ENCODE data around the gene SPA17. TPM values are rescaled to one million over a fixed set of nuclear protein-coding genes. Genes with fewer than 3 reads are reported as not detected.
A peak's percentile ranks its signal among the peaks of the same experiment; 100 is the strongest.

Gene SPA17
- total RNA-seq, 2 donors from 2014 or later = 2.5 to 2.6 TPM

- ATAC-seq (replicated peaks in 1 of 2) (no peak), DNase-seq (no peak)
- H3K4me3 Mint-ChIP-seq = peak overlapping the region; percentile 87 to 92
- peak overlapping the region; percentile 64 for H3K27ac Mint-ChIP-seq
- no peaks in the 10 kb centered on the region for H3K27me3 Mint-ChIP-seq (ENCODE audit: low read depth)
- peaks cover 0 to 1% of the 10 kb centered on the region in 2 donors for H3K9me3 Mint-ChIP-seq
- H3K36me3 Mint-ChIP-seq (ENCODE audit: insufficient read depth in 2 of 2) = peaks cover 0 to 3% of the 10 kb centered on the region in 2 donors
- peaks cover 34% of the 10 kb centered on the region for H3K4me1 Mint-ChIP-seq (ENCODE audit: low read depth)
These were observed 1.0 kb upstream of the SPA17 start for GRCh38 chr11:124672536-124673215.

- Mint-ChIP-seq H3K27ac (peak overlapping the region; percentile 98), H3K36me3 (ENCODE audit: insufficient read depth in 2 of 2) (peaks cover 0 to 3% of the 10 kb centered on the region in 2 donors), H3K27me3 (ENCODE audit: low read depth) (no peaks in the 10 kb centered on the region), H3K9me3 (peaks cover 0 to 1% of the 10 kb centered on the region in 2 donors), H3K4me1 (ENCODE audit: low read depth) (peaks cover 34% of the 10 kb centered on the region), H3K4me3 (peak overlapping the region; percentile 87 to 92)
- ATAC-seq (replicated peaks in 1 of 2) (no peak), DNase-seq (no peak)
These were observed 439 bp downstream of the SPA17 start for GRCh38 chr11:124674168-124674517.

- H3K4me1 Mint-ChIP-seq (ENCODE audit: low read depth) = peaks cover 34% of the 10 kb centered on the region
- no peaks in the 10 kb centered on the region for H3K27me3 Mint-ChIP-seq (ENCODE audit: low read depth)
- peaks cover 0 to 3% of the 10 kb centered on the region in 2 donors for H3K36me3 Mint-ChIP-seq (ENCODE audit: insufficient read depth in 2 of 2)
- peak overlapping the region; percentile 87 to 92 for H3K4me3 Mint-ChIP-seq
- H3K9me3 Mint-ChIP-seq = peaks cover 0 to 1% of the 10 kb centered on the region in 2 donors
- DNase-seq (no peak), ATAC-seq (replicated peaks in 1 of 2) (no peak)
- H3K27ac Mint-ChIP-seq = peak overlapping the region; percentile 98
These were observed 867 bp downstream of the SPA17 start for GRCh38 chr11:124674571-124674970.

- Mint-ChIP-seq H3K36me3 (ENCODE audit: insufficient read depth in 2 of 2) (peaks cover 0 to 1% of the 10 kb centered on the region in 2 donors), H3K4me3 (no peak overlapping the region), H3K4me1 (ENCODE audit: low read depth) (peaks cover 26% of the 10 kb centered on the region), H3K27ac (no peak overlapping the region), H3K27me3 (ENCODE audit: low read depth) (no peaks in the 10 kb centered on the region), H3K9me3 (peaks cover 0 to 1% of the 10 kb centered on the region in 2 donors)
- DNase-seq = no peak
- ATAC-seq (replicated peaks in 1 of 2) = no peak
These were observed 2.7 kb downstream of the SPA17 start for GRCh38 chr11:124676386-124676785.

- DNase-seq = no peak
- Mint-ChIP-seq H3K27ac (no peak overlapping the region), H3K9me3 (peaks cover 4 to 6% of the 10 kb centered on the region in 2 donors), H3K36me3 (ENCODE audit: insufficient read depth in 2 of 2) (peaks cover 6 to 8% of the 10 kb centered on the region in 2 donors), H3K27me3 (ENCODE audit: low read depth) (no peaks in the 10 kb centered on the region), H3K4me1 (ENCODE audit: low read depth) (peaks cover 13% of the 10 kb centered on the region), H3K4me3 (no peak overlapping the region)
- no peak for ATAC-seq (replicated peaks in 1 of 2)
These were observed 4.7 kb downstream of the SPA17 start for GRCh38 chr11:124678416-124678815.

- Mint-ChIP-seq H3K27me3 (ENCODE audit: low read depth) (no peaks in the 10 kb centered on the region), H3K36me3 (ENCODE audit: insufficient read depth in 2 of 2) (peaks cover 6 to 18% of the 10 kb centered on the region in 2 donors), H3K4me1 (ENCODE audit: low read depth) (no peaks in the 10 kb centered on the region), H3K4me3 (no peak overlapping the region), H3K27ac (no peak overlapping the region), H3K9me3 (peaks cover 9 to 16% of the 10 kb centered on the region in 2 donors)
- ATAC-seq (replicated peaks in 1 of 2) = no peak
- DNase-seq = no peak
These were observed 7.7 kb downstream of the SPA17 start for GRCh38 chr11:124681421-124681820.

- ATAC-seq (replicated peaks in 1 of 2) = no peak
- DNase-seq = no peak
- Mint-ChIP-seq H3K36me3 (ENCODE audit: insufficient read depth in 2 of 2) (peaks cover 6 to 18% of the 10 kb centered on the region in 2 donors), H3K4me3 (no peak overlapping the region), H3K27ac (no peak overlapping the region), H3K4me1 (ENCODE audit: low read depth) (no peaks in the 10 kb centered on the region), H3K27me3 (ENCODE audit: low read depth) (no peaks in the 10 kb centered on the region), H3K9me3 (peaks cover 9 to 16% of the 10 kb centered on the region in 2 donors)
These were observed 8.7 kb downstream of the SPA17 start for GRCh38 chr11:124682443-124682842.

GRCh38 chr11:124693142-124693541, 19.4 kb downstream of the SPA17 start:
- peaks cover 0 to 2% of the 10 kb centered on the region in 2 donors for H3K9me3 Mint-ChIP-seq
- H3K27me3 Mint-ChIP-seq (ENCODE audit: low read depth) = no peaks in the 10 kb centered on the region
- no peak overlapping the region for H3K4me3 Mint-ChIP-seq
- ATAC-seq (replicated peaks in 1 of 2) (no peak), DNase-seq (no peak)
- H3K36me3 Mint-ChIP-seq (ENCODE audit: insufficient read depth in 2 of 2) = no peaks in the 10 kb centered on the region
- no peaks in the 10 kb centered on the region for H3K4me1 Mint-ChIP-seq (ENCODE audit: low read depth)
- no peak overlapping the region for H3K27ac Mint-ChIP-seq

- DNase-seq (no peak), ATAC-seq (replicated peaks in 1 of 2) (no peak)
- peaks cover 0 to 8% of the 10 kb centered on the region in 2 donors for H3K9me3 Mint-ChIP-seq
- peaks cover 12% of the 10 kb centered on the region for H3K27me3 Mint-ChIP-seq (ENCODE audit: low read depth)
- H3K4me3 Mint-ChIP-seq = no peak overlapping the region
- H3K36me3 Mint-ChIP-seq (ENCODE audit: insufficient read depth in 2 of 2) = no peaks in the 10 kb centered on the region
- no peaks in the 10 kb centered on the region for H3K4me1 Mint-ChIP-seq (ENCODE audit: low read depth)
- H3K27ac Mint-ChIP-seq = no peak overlapping the region
These were observed 25.8 kb downstream of the SPA17 start for GRCh38 chr11:124699547-124699946.

GRCh38 chr11:124700028-124700427, 26.3 kb downstream of the SPA17 start:
- no peak overlapping the region for H3K4me3 Mint-ChIP-seq
- DNase-seq (no peak), ATAC-seq (replicated peaks in 1 of 2) (no peak)
- no peaks in the 10 kb centered on the region for H3K36me3 Mint-ChIP-seq (ENCODE audit: insufficient read depth in 2 of 2)
- H3K27ac Mint-ChIP-seq = no peak overlapping the region
- peaks cover 12% of the 10 kb centered on the region for H3K27me3 Mint-ChIP-seq (ENCODE audit: low read depth)
- H3K4me1 Mint-ChIP-seq (ENCODE audit: low read depth) = no peaks in the 10 kb centered on the region
- H3K9me3 Mint-ChIP-seq = peaks cover 0 to 8% of the 10 kb centered on the region in 2 donors

- peaks cover 0 to 3% of the 10 kb centered on the region in 2 donors for H3K9me3 Mint-ChIP-seq
- no peak overlapping the region for H3K4me3 Mint-ChIP-seq
- no peak for DNase-seq
- peaks cover 6% of the 10 kb centered on the region for H3K27me3 Mint-ChIP-seq (ENCODE audit: low read depth)
- peaks cover 3% of the 10 kb centered on the region in 2 donors for H3K36me3 Mint-ChIP-seq (ENCODE audit: insufficient read depth in 2 of 2)
- no peaks in the 10 kb centered on the region for H3K4me1 Mint-ChIP-seq (ENCODE audit: low read depth)
- ATAC-seq (replicated peaks in 1 of 2) = no peak
- no peak overlapping the region for H3K27ac Mint-ChIP-seq
These were observed 34.1 kb downstream of the SPA17 start for GRCh38 chr11:124707829-124708228.

GRCh38 chr11:124712392-124712791, 38.7 kb downstream of the SPA17 start:
- Mint-ChIP-seq H3K4me3 (no peak overlapping the region), H3K36me3 (ENCODE audit: insufficient read depth in 2 of 2) (peaks cover 3% of the 10 kb centered on the region in 2 donors), H3K27ac (no peak overlapping the region), H3K4me1 (ENCODE audit: low read depth) (peaks cover under 1% of the 10 kb centered on the region), H3K9me3 (peaks cover 0 to 3% of the 10 kb centered on the region in 2 donors), H3K27me3 (ENCODE audit: low read depth) (peaks cover 16% of the 10 kb centered on the region)
- ATAC-seq (replicated peaks in 1 of 2) = no peak
- DNase-seq = no peak

- ATAC-seq (replicated peaks in 1 of 2) (no peak), DNase-seq (no peak)
- no peaks in the 10 kb centered on the region for H3K9me3 Mint-ChIP-seq
- H3K36me3 Mint-ChIP-seq (ENCODE audit: insufficient read depth in 2 of 2) = no peaks in the 10 kb centered on the region
- peaks cover 48% of the 10 kb centered on the region for H3K27me3 Mint-ChIP-seq (ENCODE audit: low read depth)
- H3K4me1 Mint-ChIP-seq (ENCODE audit: low read depth) = peaks cover 8% of the 10 kb centered on the region
- H3K4me3 Mint-ChIP-seq = peak overlapping the region in 1 of 2 donors; percentile 35
- H3K27ac Mint-ChIP-seq = no peak overlapping the region
These were observed 42.9 kb downstream of the SPA17 start for GRCh38 chr11:124716591-124716990.

- H3K9me3 Mint-ChIP-seq = no peaks in the 10 kb centered on the region
These were observed 43.7 kb downstream of the SPA17 start for GRCh38 chr11:124717421-124717785.

More at GRCh38 chr11:124717421-124717785, 43.7 kb downstream of the SPA17 start:
- peak overlapping the region; percentile 73 to 90 for H3K4me3 Mint-ChIP-seq
- H3K27me3 Mint-ChIP-seq (ENCODE audit: low read depth) = peaks cover 55% of the 10 kb centered on the region
- DNase-seq (no peak), ATAC-seq (replicated peaks in 1 of 2) (no peak)
- no peak overlapping the region for H3K27ac Mint-ChIP-seq
- peaks cover 13% of the 10 kb centered on the region for H3K4me1 Mint-ChIP-seq (ENCODE audit: low read depth)
- H3K36me3 Mint-ChIP-seq (ENCODE audit: insufficient read depth in 2 of 2) = no peaks in the 10 kb centered on the region
